GM12878 (cell line): ENCODE data around the gene COL6A1.

Source experiments
- BHLHE40 ChIP-seq, 2 experiments: fragments of 450-650 bp in 1 of 2; IDR thresholded peaks; 2 replicates each; pipeline ENCODE4 v1.6.1; 2011 to 2017; ENCODE audit warnings: low read depth in 2 of 2, borderline replicate concordance in 1 of 2, improper control_type of control experiment in 1 of 2, low read length in 1 of 2, mild to moderate bottlenecking in 1 of 2
- BRCA1 ChIP-seq: IDR thresholded peaks from 2 replicates; pipeline ENCODE4 v1.6.1; 2011; ENCODE audit warnings: low read depth, low read length, improper control_type of control experiment
- CTCF ChIP-seq, 3 experiments: IDR thresholded peaks in 2 of 3; conservative IDR thresholded peaks in 1 of 3; 2 replicates each; pipeline ENCODE4 v1.5.1; 2011; ENCODE audit warnings: low read depth in 3 of 3, low read length in 3 of 3, mild to moderate bottlenecking in 3 of 3, control low read depth in 2 of 3, moderate library complexity in 2 of 3, inconsistent platforms in 1 of 3, mixed read lengths in 1 of 3; ENCODE audit not compliant: control insufficient read depth in 2 of 3, insufficient read depth in 1 of 3; ENCODE audit errors: extremely low read depth in 1 of 3
- NR2F1 ChIP-seq: fragments of 450-650 bp; conservative IDR thresholded peaks from 2 replicates; pipeline ENCODE4 v1.6.1; 2017; ENCODE audit warnings: mild to moderate bottlenecking
- POLR2A ChIP-seq: IDR thresholded peaks from 2 replicates; pipeline ENCODE4 v1.6.1; 2011; ENCODE audit warnings: low read depth, mild to moderate bottlenecking, low read length
- POLR2AphosphoS2 ChIP-seq: IDR thresholded peaks from 2 replicates; pipeline ENCODE4 v1.6.1; 2011; ENCODE audit warnings: low read depth, mild to moderate bottlenecking, low read length, improper control_type of control experiment, moderate library complexity
- SMARCA5 ChIP-seq: fragments of 450-650 bp; IDR thresholded peaks from 2 replicates; pipeline ENCODE4 v1.6.1; 2017; ENCODE audit warnings: mild to moderate bottlenecking
- ZNF207 ChIP-seq: fragments of 450-650 bp; IDR thresholded peaks from 2 replicates; pipeline ENCODE4 v1.6.1; 2014; ENCODE audit warnings: antibody characterized with exemption, mild to moderate bottlenecking, borderline replicate concordance
- ZNF687 ChIP-seq: fragments of 450-650 bp; IDR thresholded peaks from 2 replicates; pipeline ENCODE4 v1.6.1; 2017; ENCODE audit warnings: mild to moderate bottlenecking, moderate library complexity

- TF ChIP-seq SMARCA5 (no peak), CTCF (IDR thresholded peaks at IDR 0.05 in 2 of 3, conservative IDR thresholded peaks at IDR 0.05 in 1 of 3; ENCODE audit: control insufficient read depth in 2 of 3, extremely low read depth in 1 of 3, insufficient read depth in 1 of 3, low read depth in 3 of 3, low read length in 3 of 3) (no peak), BRCA1 (no peak), ZNF687 (no peak), POLR2A (no peak), BHLHE40 (IDR thresholded peaks at IDR 0.05; ENCODE audit: borderline replicate concordance in 1 of 2, low read depth in 2 of 2, low read length in 1 of 2) (no peak), NR2F1 (no peak), POLR2AphosphoS2 (no peak), ZNF207 (no peak)
Observed at GRCh38 chr21:45934085-45934484, 47.5 kb upstream of the COL6A1 start.
